Fibroblast of lung (primary cell): ENCODE results near the gene F2RL1.

Experiments
- CTCF ChIP-seq, 2 donors: IDR thresholded peaks in 1 of 2; conservative IDR thresholded peaks in 1 of 2; 1 replicate in 1 of 2; 2 replicates in 1 of 2; pipeline ENCODE4 v1.5.1; 2011 to 2012; ENCODE audit warnings: low read length in 2 of 2, control low read depth in 1 of 2, inconsistent platforms in 1 of 2, low read depth in 1 of 2, mild to moderate bottlenecking in 1 of 2
- EZH2 ChIP-seq: IDR thresholded peaks from 2 replicates; pipeline ENCODE4 v1.5.1; 2012; ENCODE audit warnings: low read length, control low read depth, mild to moderate bottlenecking; ENCODE audit errors: missing control alignments

DNA sequence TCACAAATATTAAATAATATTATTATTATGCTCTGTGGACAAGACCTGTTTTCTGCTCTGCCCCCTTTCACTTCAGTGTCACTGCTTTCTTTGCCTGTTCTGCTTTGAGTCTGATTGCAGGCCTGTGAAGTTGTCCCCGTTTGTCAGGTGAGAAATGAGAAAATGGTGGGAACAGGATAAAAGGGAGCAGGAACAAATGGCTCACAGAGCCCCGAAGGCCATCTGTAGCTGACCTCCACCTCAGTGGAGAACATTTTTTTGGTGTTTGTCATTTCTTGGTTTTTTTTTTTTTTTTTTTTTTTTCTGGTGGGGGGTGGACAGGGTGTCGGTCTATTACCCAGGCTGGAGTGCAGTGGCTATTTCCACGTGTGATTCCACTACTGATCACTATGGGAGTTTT lies 17.8 kb downstream of the F2RL1 start:
- TF ChIP-seq CTCF (conservative IDR thresholded peaks at IDR 0.05 in 1 of 2, IDR thresholded peaks at IDR 0.05 in 1 of 2; ENCODE audit: low read depth in 1 of 2, low read length in 2 of 2): no peak
- no peak for TF ChIP-seq EZH2
